GM19023 (cell line): Measurements from ENCODE around the gene PLEKHA7.

Source experiments
- ATAC-seq: cut with Tn5 transposase; IDR thresholded peaks from one replicate; pipeline ENCODE4 v1.9.1; 2021; ENCODE audit warnings: mild to moderate bottlenecking, moderate library complexity; ENCODE audit not compliant: unreplicated experiment

The PLEKHA7 gene

GRCh38 chr11:16794047-16794818, 220.0 kb downstream of the PLEKHA7 start:
- ATAC-seq = no peak

- ATAC-seq = no peak
Measured at GRCh38 chr11:16793511-16793910, 220.7 kb downstream of the PLEKHA7 start.

GRCh38 chr11:16793009-16793408, 221.2 kb downstream of the PLEKHA7 start:
- ATAC-seq = no peak

GRCh38 chr11:16792426-16792825, 221.8 kb downstream of the PLEKHA7 start:
- ATAC-seq = no peak

- ATAC-seq = no peak
Measured at GRCh38 chr11:16791191-16791961, 222.8 kb downstream of the PLEKHA7 start.

- no peak for ATAC-seq
Measured at GRCh38 chr11:16790486-16791190, 223.6 kb downstream of the PLEKHA7 start.

- no peak for ATAC-seq
Measured at GRCh38 chr11:16789560-16790485, 224.4 kb downstream of the PLEKHA7 start.

- ATAC-seq = no peak
Measured at GRCh38 chr11:16789063-16789420, 225.2 kb downstream of the PLEKHA7 start.

GRCh38 chr11:16788141-16789062, 225.8 kb downstream of the PLEKHA7 start:
- ATAC-seq = peak; percentile 59

GRCh38 chr11:16787035-16787742, 227.0 kb downstream of the PLEKHA7 start:
- no peak for ATAC-seq

- ATAC-seq = no peak
Measured at GRCh38 chr11:16786131-16786530, 228.1 kb downstream of the PLEKHA7 start.

GRCh38 chr11:16785520-16786128, 228.6 kb downstream of the PLEKHA7 start:
- ATAC-seq = peak; percentile 76

GRCh38 chr11:16784666-16785065, 229.5 kb downstream of the PLEKHA7 start:
- ATAC-seq = no peak

- no peak for ATAC-seq
Measured at GRCh38 chr11:16784097-16784496, 230.1 kb downstream of the PLEKHA7 start.

- no peak for ATAC-seq
Measured at GRCh38 chr11:16783321-16783801, 230.9 kb downstream of the PLEKHA7 start.

GRCh38 chr11:16781936-16782919, 232.0 kb downstream of the PLEKHA7 start:
- no peak for ATAC-seq
